ENCODE measurements around the gene LIPM.

The LIPM gene

GRCh38 chr10:88861036-88861435 is 58.5 kb downstream of the LIPM start:
- no peak for FAIRE-seq
- TF ChIP-seq POLR2A (IDR thresholded peaks at IDR 0.05; ENCODE audit: low read depth, low read length), result no peak
- DNase-seq (ENCODE audit: insufficient read length, low spot score), result no peak

- peak; percentile 41 for FAIRE-seq
Measured at GRCh38 chr10:88865281-88865876, 62.8 kb downstream of the LIPM start.

GRCh38 chr10:88866454-88866853 is 63.9 kb downstream of the LIPM start:
- FAIRE-seq, result peak; percentile 33
- no peak for TF ChIP-seq POLR2A (IDR thresholded peaks at IDR 0.05; ENCODE audit: low read depth, low read length)
- DNase-seq (ENCODE audit: insufficient read length, low spot score), result no peak

More at GRCh38 chr10:88865281-88865876, 62.8 kb downstream of the LIPM start:
- no peak for TF ChIP-seq POLR2A (IDR thresholded peaks at IDR 0.05; ENCODE audit: low read depth, low read length)
- no peak for DNase-seq (ENCODE audit: insufficient read length, low spot score)

- FAIRE-seq, result peak; percentile 48
- TF ChIP-seq POLR2A (IDR thresholded peaks at IDR 0.05; ENCODE audit: low read depth, low read length), result no peak
- no peak for DNase-seq (ENCODE audit: insufficient read length, low spot score)
Measured at GRCh38 chr10:88870089-88870488, 67.6 kb downstream of the LIPM start.
